Body of pancreas (tissue), 4 donors: ENCODE data around the gene ELF2. TPM values are rescaled to one million over a fixed set of nuclear protein-coding genes. Genes with fewer than 3 reads are reported as not detected.

Source experiments
- ATAC-seq: fragments of 150-250 bp; one replicate; pipeline ENCODE4 v1.9.1; 2016
- DNase-seq, 4 donors: peaks; one replicate each; pipeline ENCODE4 v3.0.0-alpha.2; 2019
- H3K27ac ChIP-seq, 4 donors: fragments of 200-600 bp; sonication (generic); 1 replicate in 3 of 4; 2 replicates in 1 of 4; pipeline versions ENCODE4 v1.5.1 to v1.6.1; 2016 to 2019; ENCODE audit warnings: mild to moderate bottlenecking in 1 of 4, mixed read lengths in 1 of 4, moderate library complexity in 1 of 4
- H3K27me3 ChIP-seq, 2 donors: fragments of 200-600 bp; sonication (generic); one replicate each; pipeline ENCODE4 v1.6.0; 2016; ENCODE audit warnings: mild to moderate bottlenecking in 1 of 2
- H3K36me3 ChIP-seq, 2 donors: fragments of 200-600 bp; sonication (generic); replicated peaks in 1 of 2; 2 replicates each; pipeline ENCODE4 v1.5.1; 2016; ENCODE audit warnings: low read depth in 2 of 2; ENCODE audit not compliant: insufficient read depth in 1 of 2
- H3K4me1 ChIP-seq: fragments of 200-600 bp; sonication (generic); one replicate; pipeline ENCODE4 v1.6.0; 2016
- H3K4me3 ChIP-seq, 2 donors: fragments of 200-600 bp; sonication (generic); 1 replicate in 1 of 2; 2 replicates in 1 of 2; pipeline ENCODE4 v1.5.1; 2016 to 2019
- H3K9me3 ChIP-seq, 3 donors: fragments of 200-600 bp; sonication (generic); 1 replicate in 2 of 3; 2 replicates in 1 of 3; pipeline ENCODE4 v1.5.1; 2016
- CTCF ChIP-seq, 7 experiments: fragments of 450-650 bp in 4 of 7; fragments of 200-600 bp in 3 of 7; sonication (generic) in 3 of 7; IDR thresholded peaks; one replicate each; pipeline ENCODE4 v1.5.1; 2016 to 2019; ENCODE audit warnings: antibody characterized with exemption in 7 of 7
- POLR2A ChIP-seq, 3 donors: fragments of 450-650 bp; IDR thresholded peaks; one replicate each; pipeline ENCODE4 v1.6.1; 2016; ENCODE audit warnings: antibody characterized with exemption in 3 of 3, mild to moderate bottlenecking in 2 of 3
- WGBS, 2 donors: methylation state at CpG; one replicate each; pipeline ENCODE4 v1.1.5; 2017; 5-methylcytosine and 5-hydroxymethylcytosine counted together
- intact Hi-C: fragments of 100-400 bp; cut with DNase I; formaldehyde crosslinking; loops from one replicate; pipeline ENCODE4 v1.15.1; 2023
- total RNA-seq, 2 donors: library from RNA; depleted of rRNA; stranded (reverse); fragments of >200 nt; gene quantifications; one replicate each; pipeline ENCODE4 v1.1.0, GENCODE V29; 2016

ELF2 gene
- total RNA-seq, 2 donors from 2014 or later: 25.4 to 42.5 TPM

GRCh38 chr4:139142980-139143379 is 34.0 kb downstream of the ELF2 start:
- no peak for TF ChIP-seq POLR2A (IDR thresholded peaks at IDR 0.05)
- no peak for TF ChIP-seq CTCF (IDR thresholded peaks at IDR 0.05)
- Histone ChIP-seq H3K9me3 (no peaks in the 10 kb centered on the region), H3K36me3 (no peaks in the 10 kb centered on the region), H3K27me3 (no peaks in the 10 kb centered on the region), H3K4me3 (no peak overlapping the region), H3K27ac (no peak overlapping the region), H3K4me1 (peaks cover 21% of the 10 kb centered on the region)
- no peak for DNase-seq
- ATAC-seq: no peak
- 51 to 73% methylated on average over 2 of the region's 2 CpGs for WGBS, 2 donors
- intact Hi-C loops: no loop called here

DNA sequence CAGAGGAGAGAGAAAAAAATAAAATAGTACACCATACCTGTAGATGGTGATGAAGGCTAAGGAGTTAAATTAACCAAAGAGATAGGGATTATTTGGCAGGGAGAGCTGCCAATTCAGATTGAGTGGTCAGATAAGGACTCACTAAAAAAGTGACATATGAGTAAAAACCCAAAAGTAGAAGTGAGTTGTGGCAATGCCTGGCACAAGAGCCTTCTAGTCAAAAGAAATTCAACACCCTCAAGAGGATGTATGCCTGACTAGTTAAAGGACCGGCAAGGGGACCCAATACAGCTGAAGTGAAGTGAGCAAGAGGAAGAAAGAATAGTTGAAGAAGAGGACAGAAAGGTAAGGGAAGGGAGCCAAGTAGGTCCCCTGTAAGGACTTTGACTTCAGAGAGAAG is 34.9 kb downstream of the ELF2 start:
- intact Hi-C loops: no loop called here
- Histone ChIP-seq H3K36me3 (no peaks in the 10 kb centered on the region), H3K4me3 (no peak overlapping the region), H3K27ac (no peak overlapping the region), H3K27me3 (no peaks in the 10 kb centered on the region), H3K4me1 (peaks cover 21% of the 10 kb centered on the region), H3K9me3 (no peaks in the 10 kb centered on the region)
- ATAC-seq (no peak), DNase-seq (no peak)
- 76 to 83% methylated on average over 1 of the region's 1 CpG for WGBS, 2 donors
- TF ChIP-seq POLR2A (IDR thresholded peaks at IDR 0.05) (no peak), CTCF (IDR thresholded peaks at IDR 0.05) (no peak)

DNA sequence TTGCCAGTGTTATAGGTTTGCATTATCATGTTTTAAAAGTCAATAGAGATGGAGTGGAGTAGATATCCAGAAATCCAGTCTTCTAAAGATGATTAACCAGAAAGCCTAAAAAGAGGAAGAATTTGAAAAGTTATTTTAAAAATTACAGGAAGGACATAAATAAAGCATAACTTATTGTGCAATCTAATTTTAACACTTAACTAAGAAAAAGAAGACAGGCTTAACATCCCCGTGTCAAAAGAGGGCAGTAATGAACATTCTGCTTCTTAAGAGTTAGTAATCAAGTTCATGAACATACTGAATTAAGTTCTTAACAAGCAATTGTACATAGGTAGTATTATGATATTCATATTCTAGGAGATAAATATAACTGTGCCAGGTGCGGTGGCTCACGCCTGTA is 39.3 kb downstream of the ELF2 start:
- DNase-seq (no peak), ATAC-seq (no peak)
- Histone ChIP-seq H3K4me3 (no peak overlapping the region), H3K27me3 (no peaks in the 10 kb centered on the region), H3K36me3 (no peaks in the 10 kb centered on the region), H3K4me1 (peaks cover 5% of the 10 kb centered on the region), H3K9me3 (no peaks in the 10 kb centered on the region), H3K27ac (no peak overlapping the region)
- no peak for TF ChIP-seq CTCF (IDR thresholded peaks at IDR 0.05)
- TF ChIP-seq POLR2A (IDR thresholded peaks at IDR 0.05): no peak
- WGBS, 2 donors: 90 to 97% methylated on average over 3 of the region's 3 CpGs
- intact Hi-C loops: no loop called here

- H3K27me3 ChIP-seq: no peaks in the 10 kb centered on the region
- H3K4me1 ChIP-seq: no peaks in the 10 kb centered on the region
- DNase-seq: no peak
- no peak for ATAC-seq
- H3K9me3 ChIP-seq: no peaks in the 10 kb centered on the region
- H3K27ac ChIP-seq: no peak overlapping the region
- no peak for TF ChIP-seq CTCF (IDR thresholded peaks at IDR 0.05)
- TF ChIP-seq POLR2A (IDR thresholded peaks at IDR 0.05): no peak
- H3K36me3 ChIP-seq: no peaks in the 10 kb centered on the region
- intact Hi-C loops: no loop called here
- H3K4me3 ChIP-seq: no peak overlapping the region
These were observed 42.6 kb downstream of the ELF2 start for GRCh38 chr4:139134403-139134802.

GRCh38 chr4:139131209-139131870 is 45.7 kb downstream of the ELF2 start:
- Histone ChIP-seq H3K9me3 (no peaks in the 10 kb centered on the region), H3K36me3 (no peaks in the 10 kb centered on the region), H3K27me3 (no peaks in the 10 kb centered on the region), H3K27ac (no peak overlapping the region), H3K4me1 (peaks cover 6% of the 10 kb centered on the region), H3K4me3 (no peak overlapping the region)
- DNase-seq (no peak), ATAC-seq (no peak)
- TF ChIP-seq CTCF (IDR thresholded peaks at IDR 0.05) (no peak), POLR2A (IDR thresholded peaks at IDR 0.05) (no peak)
- WGBS, 2 donors: 58 to 60% methylated on average over 3 of the region's 3 CpGs
- intact Hi-C loops: no loop called here
